ENCODE measurements around the gene BRPF3. TPM values are rescaled to one million over a fixed set of nuclear protein-coding genes. Genes with fewer than 3 reads are reported as not detected.

Gene BRPF3
- total and polyA plus RNA-seq, 10 of the 15 experiments (the other 5 are each of a cell fraction or from before 2014, with no cell fraction given): 2.3 to 16.1 (median 6.7) TPM

- no TSS peak for BruUV-seq (replicated peaks)
- ChIA-PET POLR2A (no interaction called here), CTCF (no interaction called here), RAD21 (ENCODE audit: unreplicated experiment) (no interaction called here), SMC1A (ENCODE audit: uncharacterized antibody, unreplicated experiment) (no interaction called here)
- no peak for DNase-seq (ENCODE audit: low read depth, low spot score)
- no peak for TF ChIP-seq SMARCA5 (IDR thresholded peaks at IDR 0.05)
- TF ChIP-seq PKNOX1 (IDR thresholded peaks at IDR 0.05): peak; percentile 47; the same call in 1 of the 2 replicates
- peaks cover 3% of the 10 kb centered on the region; the same call in 1 of the 2 replicates for H3K4me1 ChIP-seq (ENCODE audit: control insufficient read depth, insufficient read depth, low read length)
- no peaks in the 10 kb centered on the region for H3K36me3 ChIP-seq (ENCODE audit: control insufficient read depth in 2 of 2, insufficient read depth in 2 of 2, low read length in 1 of 2)
- peak; percentile 88 for ATAC-seq
- no peaks in the 10 kb centered on the region for H4K20me1 ChIP-seq (ENCODE audit: control insufficient read depth, insufficient read depth)
- no peak for FAIRE-seq
- no peaks in the 10 kb centered on the region for H3K79me2 ChIP-seq (ENCODE audit: control insufficient read depth, insufficient read depth, low read length)
- peaks cover 8% of the 10 kb centered on the region for H3K9me3 ChIP-seq (replicated peaks; ENCODE audit: control insufficient read depth, insufficient read depth, low read length)
- no peak overlapping the region for H2AFZ ChIP-seq (ENCODE audit: control insufficient read depth, low read depth, low read length)
- H3K4me2 ChIP-seq (ENCODE audit: control insufficient read depth, insufficient read depth): no peak overlapping the region
- H3K27ac ChIP-seq (ENCODE audit: control insufficient read depth, insufficient read depth): no peak overlapping the region
- no peak overlapping the region for H3K4me3 ChIP-seq
- intact Hi-C loops (cut with micrococcal nuclease; ENCODE audit: unreplicated experiment): no loop called here
- no peaks in the 10 kb centered on the region for H3K27me3 ChIP-seq (replicated peaks in 1 of 2; ENCODE audit: control insufficient read depth in 2 of 2, insufficient read depth in 2 of 2, low read length in 1 of 2)
- in situ Hi-C loops (cut with MboI): no loop called here
- H3K9ac ChIP-seq (ENCODE audit: control insufficient read depth, insufficient read depth, low read length): no peak overlapping the region
Observed at GRCh38 chr6:36177166-36177565, 19.4 kb upstream of the BRPF3 start.

GRCh38 chr6:36178544-36178943 is 18.0 kb upstream of the BRPF3 start:
- ChIA-PET RAD21 (ENCODE audit: unreplicated experiment) (no interaction called here), CTCF (no interaction called here), POLR2A (no interaction called here), SMC1A (ENCODE audit: uncharacterized antibody, unreplicated experiment) (interaction anchor here (1.0 kb wide), 1 partner anchor 16 kb away, joined by 3 read pairs; no protein-coding TSS in a partner anchor)
- in situ Hi-C loops (cut with MboI) (no loop called here), intact Hi-C loops (cut with micrococcal nuclease; ENCODE audit: unreplicated experiment) (no loop called here)
- H3K79me2 ChIP-seq (ENCODE audit: control insufficient read depth, insufficient read depth, low read length): no peaks in the 10 kb centered on the region
- H3K9ac ChIP-seq (ENCODE audit: control insufficient read depth, insufficient read depth, low read length): no peak overlapping the region
- no peak overlapping the region for H3K27ac ChIP-seq (ENCODE audit: control insufficient read depth, insufficient read depth)
- no peak for DNase-seq (ENCODE audit: low read depth, low spot score)
- H2AFZ ChIP-seq (ENCODE audit: control insufficient read depth, low read depth, low read length): no peak overlapping the region
- ATAC-seq: no peak
- no peak overlapping the region for H3K4me3 ChIP-seq
- H3K4me2 ChIP-seq (ENCODE audit: control insufficient read depth, insufficient read depth): no peak overlapping the region
- H3K4me1 ChIP-seq (ENCODE audit: control insufficient read depth, insufficient read depth, low read length): peaks cover 3% of the 10 kb centered on the region; the same call in 1 of the 2 replicates
- no peaks in the 10 kb centered on the region for H3K27me3 ChIP-seq (replicated peaks in 1 of 2; ENCODE audit: control insufficient read depth in 2 of 2, insufficient read depth in 2 of 2, low read length in 1 of 2)
- H3K9me3 ChIP-seq (replicated peaks; ENCODE audit: control insufficient read depth, insufficient read depth, low read length): peaks cover 8% of the 10 kb centered on the region
- BruUV-seq (replicated peaks): no TSS peak
- H3K36me3 ChIP-seq (ENCODE audit: control insufficient read depth in 2 of 2, insufficient read depth in 2 of 2, low read length in 1 of 2): no peaks in the 10 kb centered on the region
- no peaks in the 10 kb centered on the region for H4K20me1 ChIP-seq (ENCODE audit: control insufficient read depth, insufficient read depth)
- FAIRE-seq: no peak
- no peak for TF ChIP-seq ZBTB40 (IDR thresholded peaks at IDR 0.05; ENCODE audit: borderline replicate concordance)
- TF ChIP-seq BACH1 (IDR thresholded peaks at IDR 0.05; ENCODE audit: borderline replicate concordance): no peak
- no peak for TF ChIP-seq FOS (IDR thresholded peaks at IDR 0.05; ENCODE audit: borderline replicate concordance, extremely low read depth, insufficient read length)
- TF ChIP-seq TARDBP (IDR thresholded peaks at IDR 0.05; ENCODE audit: borderline replicate concordance): no peak
- no peak for TF ChIP-seq SIX5 (IDR thresholded peaks at IDR 0.05; ENCODE audit: low read depth, low read length, severe bottlenecking)
- no peak for TF ChIP-seq PAX8 (IDR thresholded peaks at IDR 0.05)
- TF ChIP-seq POLR2A (IDR thresholded peaks at IDR 0.05; ENCODE audit: low read depth, low read length): no peak

Measured in GM12878 (cell line).